GM03348 (cell line): ENCODE measurements around the gene SLC35E2B.
"Not testable (repeated sequence)": the region's sequence is repeated elsewhere in the genome, so short reads cannot be mapped to it uniquely, and the experiment has no call there.

Source experiments
- DNase-seq: peaks from one replicate; pipeline ENCODE4 v3.0.0; 2012; ENCODE audit warnings: low spot score

Gene SLC35E2B

DNA sequence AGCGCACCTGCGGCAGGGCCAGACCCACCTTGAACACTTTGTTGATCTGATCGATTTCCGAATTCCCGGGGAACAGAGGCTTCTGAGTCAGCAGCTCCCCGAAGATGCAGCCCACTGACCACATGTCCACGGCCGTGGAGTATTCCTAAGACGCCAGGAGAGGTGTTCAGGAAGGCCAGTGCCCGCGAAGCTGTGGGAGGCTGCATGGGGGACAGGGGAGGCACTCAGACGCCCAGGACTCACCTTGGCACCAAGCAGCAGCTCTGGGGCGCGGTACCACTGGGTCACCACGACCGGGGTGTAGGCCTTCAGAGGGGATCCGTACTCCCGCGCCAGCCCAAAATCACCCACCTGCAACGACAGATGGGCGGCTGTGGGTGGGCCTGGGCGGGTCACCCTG, 11.2 kb upstream of the SLC35E2B start:
- no peak for DNase-seq

DNA sequence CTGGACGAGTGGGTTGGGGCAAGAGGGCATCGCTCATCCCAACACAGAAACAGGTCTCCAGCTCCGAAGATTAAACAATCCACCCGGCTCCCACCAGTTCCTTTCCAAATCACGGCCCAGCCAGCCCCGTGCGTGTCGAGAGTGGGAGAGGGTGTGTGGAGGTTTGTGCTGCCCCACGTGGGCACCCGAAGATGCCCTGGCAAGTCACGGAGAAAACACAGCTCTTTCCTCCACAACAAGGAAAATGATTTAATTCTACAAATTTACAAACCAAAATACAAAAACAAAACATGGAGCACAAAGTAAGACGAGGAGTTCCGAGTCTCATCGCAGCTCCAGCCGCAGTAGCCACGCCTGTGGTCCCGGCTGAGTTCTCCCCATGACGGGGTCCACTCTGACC, 9.9 kb upstream of the SLC35E2B start:
- not testable (repeated sequence) for DNase-seq

DNA sequence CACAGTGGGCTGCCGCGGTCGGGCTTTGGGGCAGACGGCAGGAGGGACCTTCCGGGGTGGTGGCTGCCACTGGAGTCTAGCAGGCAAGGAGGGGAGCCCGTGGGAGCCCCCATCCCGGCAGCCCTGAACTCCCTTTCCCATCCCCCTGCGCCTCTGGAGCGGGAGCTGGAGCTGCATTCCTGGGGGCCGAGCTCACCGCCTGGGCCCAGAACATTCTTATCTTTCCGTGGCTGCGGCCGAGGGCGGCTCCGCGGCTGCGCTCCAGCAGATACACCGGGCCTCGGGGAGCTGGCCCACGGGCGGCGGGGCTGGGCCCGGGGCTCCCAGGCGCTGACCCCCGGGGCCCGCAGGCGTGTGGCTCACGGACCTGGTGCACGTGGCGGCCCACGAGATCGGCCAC, 8.0 kb upstream of the SLC35E2B start:
- DNase-seq = not testable (repeated sequence)

DNA sequence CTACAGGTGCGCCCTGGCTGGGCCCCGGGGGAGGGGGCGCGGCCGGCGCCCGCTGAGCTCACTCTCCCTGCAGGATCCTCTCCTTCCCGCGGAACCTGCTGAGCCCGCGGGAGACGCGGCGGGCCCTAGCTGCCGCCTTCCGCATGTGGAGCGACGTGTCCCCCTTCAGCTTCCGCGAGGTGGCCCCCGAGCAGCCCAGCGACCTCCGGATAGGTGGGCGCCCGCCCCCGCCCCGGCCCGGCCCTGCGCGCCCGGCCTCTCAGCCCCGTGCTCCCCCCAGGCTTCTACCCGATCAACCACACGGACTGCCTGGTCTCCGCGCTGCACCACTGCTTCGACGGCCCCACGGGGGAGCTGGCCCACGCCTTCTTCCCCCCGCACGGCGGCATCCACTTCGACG, 7.5 kb upstream of the SLC35E2B start:
- DNase-seq = not testable (repeated sequence)

DNA sequence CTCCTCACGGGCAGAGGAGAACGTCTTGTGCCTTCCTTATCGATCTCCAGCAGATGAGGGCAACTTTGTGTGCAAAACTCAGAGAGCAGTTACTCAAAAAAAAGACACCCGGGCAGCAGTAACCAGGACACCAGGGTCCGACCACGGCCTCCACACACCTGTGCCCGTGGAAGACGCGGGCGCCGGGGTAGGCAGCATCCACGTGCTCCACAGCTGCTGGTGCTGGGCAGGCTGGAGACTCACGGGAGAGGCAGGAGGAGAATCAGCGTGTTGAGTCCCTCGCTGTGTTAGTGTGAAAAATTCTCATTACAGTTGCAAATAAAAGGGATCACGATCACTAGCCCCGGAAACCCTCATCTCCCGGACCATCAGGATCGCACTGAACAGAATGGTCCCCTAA, 6.5 kb upstream of the SLC35E2B start:
- not testable (repeated sequence) for DNase-seq

DNA sequence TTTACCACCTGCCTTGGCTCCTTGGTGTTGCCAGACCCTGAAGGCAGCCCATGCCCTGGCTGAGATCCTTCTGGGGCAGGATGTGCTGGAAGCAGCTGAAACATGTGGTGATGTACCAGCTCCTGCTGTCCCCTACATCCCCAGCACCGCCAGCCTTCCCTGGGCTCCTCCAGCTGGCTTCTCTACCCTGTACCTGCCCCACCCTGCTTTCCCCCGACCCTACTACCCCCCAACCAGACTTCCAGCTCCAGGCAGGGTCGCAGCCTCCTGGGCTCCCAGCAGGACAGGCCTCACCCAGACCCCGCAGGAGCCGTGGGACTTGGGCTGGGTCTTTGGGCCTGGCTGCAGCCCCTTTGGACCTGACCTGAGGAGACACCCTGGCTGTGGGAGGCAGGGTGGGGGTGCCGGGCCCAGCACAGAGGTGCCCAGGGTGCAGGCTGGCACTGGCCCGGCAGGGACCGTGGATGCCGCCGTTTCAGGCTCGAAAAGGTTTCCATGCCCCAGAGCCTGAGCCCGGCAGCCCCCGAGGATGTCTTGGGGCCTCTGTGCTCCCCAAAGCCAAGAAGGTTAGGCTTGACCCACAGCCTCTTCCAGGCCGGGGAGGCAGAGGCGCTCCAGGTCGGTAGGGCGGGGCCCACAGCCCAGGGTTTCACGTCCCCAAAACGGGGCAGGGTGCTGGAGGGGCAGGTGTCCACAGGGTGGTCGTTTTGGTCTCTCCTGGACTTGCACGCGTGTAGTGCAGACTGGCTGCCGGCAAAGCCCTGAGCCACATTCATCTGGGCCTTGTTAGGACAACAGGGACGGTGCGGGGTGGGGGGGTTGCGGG, 5.0 kb upstream of the SLC35E2B start:
- DNase-seq = not testable (repeated sequence)

DNA sequence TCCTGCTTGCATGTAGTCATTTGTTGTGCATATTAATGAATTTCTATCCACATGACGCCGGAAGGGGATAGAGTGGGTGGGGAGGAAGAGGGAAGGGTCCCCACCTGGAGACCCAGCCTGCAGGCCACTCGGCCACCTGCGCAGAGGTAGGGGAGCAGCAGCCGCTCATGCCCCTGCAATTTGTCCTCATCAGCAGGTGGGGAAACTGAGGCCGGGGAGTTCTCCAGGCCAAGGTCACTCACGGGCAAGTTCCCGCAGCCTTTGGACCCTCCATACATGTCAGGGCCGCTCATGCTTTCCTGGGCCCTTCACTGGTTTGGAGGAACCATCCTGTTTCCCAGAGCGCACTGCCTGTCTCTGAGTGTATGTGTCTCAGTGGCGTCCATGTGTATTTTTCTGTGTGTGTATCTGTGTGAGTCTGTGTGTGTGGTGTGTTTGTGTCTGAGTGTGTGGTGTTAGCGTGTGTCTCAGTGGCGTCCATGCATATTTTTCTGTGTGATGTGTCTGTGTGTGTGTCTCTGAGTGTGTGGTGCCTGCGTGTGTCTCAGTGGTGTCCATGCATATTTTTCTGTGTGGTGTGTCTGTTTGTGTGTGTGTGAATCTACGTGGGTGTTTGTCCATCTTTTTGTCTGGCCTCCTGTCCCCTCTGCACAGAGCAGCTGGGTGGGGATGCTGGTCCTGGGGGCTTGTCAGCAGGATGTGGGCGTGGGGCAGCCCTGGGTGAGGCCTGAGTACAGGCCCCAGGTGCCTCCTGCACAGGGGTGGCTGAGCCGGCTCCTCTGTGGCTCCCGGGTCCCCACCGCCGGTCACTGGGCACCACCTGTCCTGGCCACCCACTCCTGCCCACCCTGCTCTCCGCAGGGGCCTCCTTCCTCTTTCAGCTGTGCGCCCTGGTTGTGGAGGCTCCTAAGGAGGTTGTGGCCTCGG, 4.1 kb upstream of the SLC35E2B start:
- DNase-seq = not testable (repeated sequence)

DNA sequence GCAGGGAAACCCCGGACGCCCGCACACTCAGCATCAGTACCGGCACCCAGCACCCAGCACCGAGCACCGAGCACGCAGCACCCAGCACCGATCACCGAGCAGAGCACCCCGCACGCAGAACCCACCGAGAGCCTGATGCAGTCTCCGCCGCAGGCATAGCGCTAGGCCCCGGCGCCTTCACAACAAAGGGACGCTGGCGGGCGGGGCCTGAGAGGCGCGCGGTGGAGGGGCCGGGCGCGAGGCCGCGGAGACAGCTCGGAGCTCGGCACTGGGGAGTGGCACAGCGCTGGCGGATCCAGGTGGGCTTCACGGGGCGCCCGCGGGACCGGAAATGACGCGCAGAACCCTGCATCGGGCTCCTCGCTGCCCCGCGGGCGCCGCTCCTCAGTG, 276 bp downstream of the SLC35E2B start:
- not testable (repeated sequence) for DNase-seq

DNA sequence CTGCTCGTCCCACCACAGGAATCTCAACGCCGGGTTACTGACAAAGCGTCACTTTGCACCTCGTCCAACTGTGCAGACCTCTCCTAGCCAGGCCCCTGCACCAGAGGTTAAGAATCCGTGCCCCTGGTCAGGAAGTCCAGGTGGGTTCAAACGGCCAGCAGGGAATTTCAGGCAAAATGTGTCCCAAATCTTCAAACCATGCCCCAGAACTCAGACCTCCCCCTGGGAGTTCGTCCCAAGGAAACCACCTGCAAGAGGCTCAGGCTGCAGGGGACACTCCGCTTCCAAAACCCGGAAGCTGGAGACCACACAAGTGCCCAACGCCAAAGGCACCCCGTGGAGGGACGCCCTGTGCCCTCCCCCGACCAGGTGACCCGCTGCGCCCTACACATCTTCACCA, 1.2 kb downstream of the SLC35E2B start:
- DNase-seq = not testable (repeated sequence)

DNA sequence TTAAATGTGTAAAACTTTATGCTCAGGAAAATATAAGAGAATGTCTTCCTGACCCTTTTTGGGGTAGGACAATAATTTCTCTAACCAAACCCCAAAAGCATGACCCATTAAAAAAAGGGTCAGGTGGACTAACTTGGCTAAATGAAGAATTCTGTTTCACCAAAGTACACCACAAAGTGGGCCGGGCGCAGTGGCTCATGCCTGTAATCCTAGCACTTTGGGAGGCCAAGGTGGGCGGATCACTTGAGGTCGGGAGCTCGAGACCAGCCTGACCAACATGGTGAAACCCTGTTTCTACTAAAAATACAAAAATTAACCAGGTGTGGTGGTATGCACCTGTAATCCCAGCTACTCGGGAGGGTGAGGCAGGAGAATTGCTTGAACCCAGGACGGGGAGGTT, 3.1 kb downstream of the SLC35E2B start:
- not testable (repeated sequence) for DNase-seq

DNA sequence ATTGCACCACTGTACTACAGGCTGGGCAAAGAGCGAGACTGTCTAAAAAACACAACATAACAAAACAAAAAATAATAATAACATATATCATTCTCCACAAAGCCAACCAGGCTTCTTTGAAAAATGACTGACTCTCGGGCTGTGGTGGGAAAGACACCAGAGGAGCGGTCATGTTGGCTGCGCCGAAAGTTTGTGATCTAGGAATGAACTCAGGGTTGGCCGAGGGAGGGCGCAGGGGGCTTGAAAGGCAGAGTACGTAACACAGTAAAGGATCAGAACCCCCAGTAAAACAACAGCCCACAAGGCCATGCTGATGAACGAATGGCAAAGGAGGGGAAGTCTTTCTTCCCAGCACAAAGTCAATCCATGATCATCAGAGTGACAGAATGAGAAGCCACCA, 4.7 kb downstream of the SLC35E2B start:
- DNase-seq = no peak

DNA sequence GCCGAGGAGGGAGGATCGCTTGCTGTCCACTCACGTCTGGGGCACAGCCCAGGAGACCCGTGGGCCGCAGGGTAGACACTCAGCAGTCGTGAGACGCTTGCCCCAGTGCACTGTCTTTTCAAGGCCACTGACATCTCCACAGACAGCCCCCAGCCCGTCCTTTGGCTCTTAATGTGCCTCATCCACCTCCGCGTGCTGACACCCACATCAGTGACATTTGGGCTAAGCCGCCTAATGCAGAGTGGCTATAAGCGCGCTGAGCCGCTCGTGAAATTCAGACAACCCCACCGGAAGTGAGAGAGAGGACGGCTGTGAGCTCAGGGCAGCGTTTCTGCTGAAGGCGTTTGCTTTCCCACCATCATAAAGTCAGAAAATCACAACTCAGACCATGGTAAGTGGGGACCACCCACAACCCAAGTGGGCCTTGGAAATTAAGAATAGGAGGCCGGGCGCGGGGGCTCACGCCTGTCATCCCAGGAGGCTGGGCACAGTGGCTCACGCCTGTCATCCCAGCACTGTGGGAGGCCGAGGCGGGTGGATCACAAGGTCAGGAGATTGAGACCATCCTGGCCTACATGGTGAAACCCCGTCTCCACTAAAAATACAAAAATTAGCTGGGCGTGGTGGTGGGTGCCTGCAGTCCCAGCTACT, 8.4 kb downstream of the SLC35E2B start:
- DNase-seq = no peak

DNA sequence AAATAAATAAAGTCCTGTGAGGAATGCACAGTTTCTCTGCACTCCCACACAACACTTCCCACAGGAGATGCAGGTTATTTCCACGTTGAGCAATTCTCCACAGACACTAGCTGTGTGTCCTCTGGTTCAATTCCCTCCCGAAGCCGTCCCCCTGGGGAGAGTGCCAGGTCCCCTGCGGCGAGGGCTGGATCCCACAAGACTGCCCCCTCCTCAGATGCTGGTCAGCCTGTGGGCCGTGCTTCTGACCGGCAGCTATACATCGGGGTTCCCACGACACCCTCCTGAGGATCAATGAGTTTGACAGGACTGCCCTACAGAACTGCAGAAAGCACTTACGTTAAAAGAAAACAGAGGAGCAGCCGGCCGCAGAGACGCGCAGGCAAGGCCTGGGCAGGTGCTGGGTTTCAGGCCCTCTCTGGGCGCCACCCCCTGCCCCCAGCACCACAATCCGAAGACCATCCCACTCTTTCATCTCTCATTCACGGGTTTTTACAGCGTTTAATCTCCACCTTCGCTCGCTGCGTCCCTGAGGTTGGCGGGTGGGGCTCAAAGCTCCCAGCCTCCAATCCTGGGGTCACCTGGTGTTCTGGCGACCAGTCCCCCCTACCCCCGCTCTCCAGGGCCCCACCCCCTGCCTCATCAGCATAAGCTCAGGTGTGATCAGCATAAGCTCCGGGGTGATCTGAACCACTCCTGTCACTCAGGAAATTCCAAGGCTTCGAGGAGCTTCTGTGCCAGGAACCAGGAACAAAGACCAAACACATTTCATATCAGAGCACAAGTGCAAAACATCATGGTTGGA, 9.3 kb downstream of the SLC35E2B start:
- no peak for DNase-seq

DNA sequence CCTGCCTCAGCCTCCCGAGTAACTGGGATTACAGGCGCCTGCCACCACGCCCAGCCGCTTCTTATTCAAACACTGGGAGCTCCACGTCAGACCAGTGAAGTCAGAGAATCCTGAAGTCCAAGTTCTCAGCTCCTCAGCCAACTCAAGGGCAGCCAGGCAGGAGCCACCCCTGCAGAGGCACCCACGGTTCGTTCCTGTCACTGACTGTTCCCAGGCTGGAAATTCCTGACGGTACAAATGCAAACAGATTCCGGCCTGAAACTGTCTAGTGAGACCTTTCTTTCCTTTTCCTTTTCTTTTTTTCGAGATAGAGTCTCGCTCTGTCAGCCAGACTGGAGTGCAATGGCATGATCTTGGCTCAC, 11.7 kb downstream of the SLC35E2B start:
- DNase-seq = no peak

DNA sequence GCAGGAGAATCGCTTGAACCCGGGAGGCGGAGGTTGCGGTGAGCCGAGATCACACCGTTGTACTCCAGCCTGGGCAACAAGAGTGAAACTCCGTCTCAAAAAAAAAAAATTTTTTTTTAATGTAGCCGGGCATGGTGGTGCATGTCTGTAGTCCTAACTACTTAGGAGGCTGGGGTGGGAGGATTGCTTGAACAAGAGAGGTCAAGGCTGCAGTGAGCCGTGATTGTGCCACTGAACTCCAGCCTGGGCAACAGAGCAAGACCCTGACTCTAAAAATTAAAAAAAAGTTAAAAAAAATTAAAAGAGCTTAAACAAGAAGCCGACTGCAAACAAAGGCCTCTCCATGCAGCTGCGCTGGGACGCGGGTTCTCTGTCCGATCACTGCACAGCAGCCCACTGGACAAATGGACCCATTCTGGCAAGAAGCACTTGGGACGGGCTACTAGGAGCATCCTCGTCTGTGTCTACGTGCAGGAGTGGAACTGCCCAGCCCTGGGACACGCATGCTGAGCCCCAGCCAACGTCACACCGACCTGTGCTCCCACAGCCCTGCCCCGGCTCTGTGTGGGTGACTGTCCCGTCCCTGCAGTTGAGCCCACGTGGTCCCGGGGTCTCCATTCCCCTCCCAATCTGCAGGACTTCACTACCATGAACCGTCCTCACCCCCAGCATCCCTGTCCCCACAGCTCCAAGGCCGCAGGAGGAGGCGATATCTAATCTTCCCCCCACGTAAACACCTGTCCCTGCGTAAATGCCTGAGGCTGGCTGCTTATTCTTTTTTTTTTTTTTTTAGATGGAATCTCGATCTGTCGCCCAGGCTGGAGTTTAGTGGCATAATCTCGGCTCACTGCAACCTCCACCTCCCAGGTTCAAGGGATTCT, 12.3 kb downstream of the SLC35E2B start:
- DNase-seq = no peak

DNA sequence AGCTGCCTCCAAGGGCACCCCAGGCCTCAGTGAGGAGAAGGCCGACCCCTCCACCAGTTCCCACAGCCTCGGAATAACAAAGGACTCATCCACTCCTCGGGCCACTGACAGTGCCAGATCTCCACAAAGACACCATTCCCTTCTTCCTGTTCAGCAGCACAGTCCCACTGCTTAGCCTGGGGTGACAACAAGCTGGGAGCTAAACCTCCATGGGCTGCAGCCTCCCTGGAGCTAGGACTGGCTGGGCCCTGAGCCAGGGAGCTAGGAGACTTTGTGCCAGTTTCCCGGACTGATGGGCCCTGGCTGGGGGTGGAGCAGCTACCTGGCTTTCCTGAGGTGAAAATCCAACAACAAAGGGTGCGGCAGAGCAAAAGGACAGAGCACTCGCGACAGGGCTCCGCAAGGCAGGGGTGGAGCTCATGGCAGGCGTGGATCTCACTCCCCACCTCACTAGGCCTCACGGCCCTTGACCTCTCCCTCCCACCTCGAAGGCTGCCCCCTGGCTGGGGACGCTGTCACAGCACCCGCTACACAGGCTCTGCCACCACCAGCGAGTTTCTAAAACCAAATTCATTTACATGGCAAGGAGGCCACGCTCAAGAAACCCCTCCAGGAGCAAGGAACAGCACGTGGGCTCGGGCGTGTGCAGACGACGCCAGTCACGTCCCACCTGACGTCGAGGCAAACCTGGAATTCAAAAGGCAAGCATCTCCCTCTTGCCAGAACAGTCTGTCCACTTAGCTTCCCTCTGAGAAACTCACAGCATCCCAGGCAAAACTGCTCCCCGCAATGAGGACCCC, 13.8 kb downstream of the SLC35E2B start:
- no peak for DNase-seq

DNA sequence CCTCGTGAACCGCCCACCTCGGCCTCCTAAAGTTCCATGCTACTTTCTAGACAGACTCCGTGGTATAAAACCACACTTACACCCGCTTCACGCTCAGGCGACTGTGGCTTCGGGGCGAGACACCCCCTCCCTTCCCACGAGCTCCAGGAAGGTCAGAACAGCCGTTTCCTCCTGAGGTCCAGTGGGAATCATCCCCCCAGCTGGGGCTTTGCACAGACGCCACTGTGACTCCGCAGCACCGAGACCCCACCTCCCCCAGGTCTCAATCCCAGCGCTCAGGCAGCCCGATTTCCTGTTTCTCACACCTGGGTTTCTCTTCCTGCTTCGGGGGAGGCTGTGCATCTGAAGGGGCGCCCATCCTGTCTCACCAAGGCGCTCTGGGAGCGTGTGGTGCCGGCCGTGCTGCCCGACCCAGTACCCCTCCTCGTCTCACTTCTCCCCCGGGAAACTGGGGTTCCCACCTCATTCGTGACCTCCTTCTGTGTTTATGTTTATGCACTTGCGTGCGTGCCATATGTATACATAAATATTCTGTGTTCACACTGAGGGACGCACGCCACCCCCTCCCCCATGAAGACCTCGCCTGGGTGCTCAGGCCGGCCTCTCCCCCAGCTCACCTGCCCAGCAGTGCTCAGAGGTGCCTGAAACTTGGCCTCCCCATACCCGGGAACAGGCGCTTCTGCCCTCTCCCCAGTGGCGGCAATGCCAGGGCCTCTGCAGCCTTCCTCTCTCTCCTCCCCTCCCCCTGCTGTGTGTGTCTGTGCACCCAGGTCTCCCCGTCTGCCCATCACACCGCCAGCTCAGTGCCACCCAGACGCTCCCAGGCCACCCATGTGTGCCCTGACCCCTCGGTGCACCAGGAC, 14.6 kb downstream of the SLC35E2B start:
- no peak for DNase-seq

DNA sequence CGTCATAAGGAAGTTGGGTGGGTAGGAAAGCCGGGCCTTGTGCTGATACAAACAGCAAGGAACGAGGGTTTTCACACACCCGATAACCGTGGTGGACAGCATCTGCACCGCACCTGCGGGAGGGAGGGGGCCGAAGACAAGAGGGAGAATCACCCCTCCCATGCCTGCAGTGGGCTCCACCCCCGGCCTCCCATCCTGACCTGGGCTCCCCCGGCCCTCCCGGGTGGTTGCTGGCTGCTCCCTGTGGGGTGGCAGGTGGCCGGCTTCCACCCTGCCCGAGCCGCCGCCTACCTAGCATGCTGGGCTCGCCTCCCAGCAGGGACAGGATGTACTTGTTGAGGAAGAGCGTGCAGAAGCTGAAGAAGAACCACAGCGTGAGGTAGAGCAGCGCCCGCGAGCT, 16.5 kb downstream of the SLC35E2B start:
- DNase-seq = not testable (repeated sequence)

DNA sequence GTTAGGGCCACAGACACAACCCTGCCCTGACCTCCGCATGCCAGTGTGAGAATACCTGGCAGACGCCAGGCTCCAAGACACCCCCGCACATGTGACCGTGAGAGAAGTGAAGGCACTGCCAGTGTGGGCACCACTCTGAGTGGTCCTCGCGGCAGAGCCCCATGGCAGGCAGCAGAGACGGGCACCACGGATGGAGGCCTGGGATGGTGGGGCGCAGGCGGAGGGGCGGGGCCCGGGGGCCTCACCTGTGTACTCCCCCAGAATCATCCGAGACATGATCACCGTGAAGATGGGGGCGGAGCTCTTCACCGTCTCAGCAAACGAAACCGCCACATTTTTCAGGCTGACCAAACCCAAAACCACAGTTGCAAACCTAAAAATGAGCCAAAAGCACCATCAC, 17.4 kb downstream of the SLC35E2B start:
- DNase-seq = not testable (repeated sequence)
